PC-9 (cell line): ENCODE measurements around the gene HOXC12.

Source experiments
- EZH2 ChIP-seq: fragments of 200-600 bp; sonication (generic); IDR thresholded peaks from 2 replicates; pipeline ENCODE4 v1.8.0; 2017; ENCODE audit warnings: antibody characterized with exemption, low read depth
- TF ChIP-seq, protein P1 (sequence below): fragments of 200-600 bp; sonication (generic); conservative IDR thresholded peaks from 2 replicates; pipeline ENCODE4 v1.6.1; 2017; ENCODE audit warnings: mixed run types, antibody characterized with exemption, mild to moderate bottlenecking, moderate library complexity

DNA sequence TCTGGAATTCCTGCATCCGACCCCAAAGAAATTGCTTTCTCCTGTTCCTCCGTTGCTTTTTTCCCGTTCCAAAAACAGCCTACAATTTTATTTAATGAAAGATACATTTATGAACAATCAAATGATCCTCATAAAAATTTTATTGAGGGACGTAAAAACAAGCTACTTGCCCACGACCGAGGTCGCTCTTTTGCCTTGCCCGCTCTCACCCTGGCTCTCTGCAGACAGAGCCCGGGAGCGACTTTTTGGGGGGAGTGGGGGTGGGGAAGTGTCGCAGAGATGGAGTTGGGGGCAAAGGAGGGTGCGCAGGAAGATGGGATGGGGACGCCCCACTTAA, 44.2 kb downstream of the HOXC12 start:
- TF ChIP-seq, protein P1, sequence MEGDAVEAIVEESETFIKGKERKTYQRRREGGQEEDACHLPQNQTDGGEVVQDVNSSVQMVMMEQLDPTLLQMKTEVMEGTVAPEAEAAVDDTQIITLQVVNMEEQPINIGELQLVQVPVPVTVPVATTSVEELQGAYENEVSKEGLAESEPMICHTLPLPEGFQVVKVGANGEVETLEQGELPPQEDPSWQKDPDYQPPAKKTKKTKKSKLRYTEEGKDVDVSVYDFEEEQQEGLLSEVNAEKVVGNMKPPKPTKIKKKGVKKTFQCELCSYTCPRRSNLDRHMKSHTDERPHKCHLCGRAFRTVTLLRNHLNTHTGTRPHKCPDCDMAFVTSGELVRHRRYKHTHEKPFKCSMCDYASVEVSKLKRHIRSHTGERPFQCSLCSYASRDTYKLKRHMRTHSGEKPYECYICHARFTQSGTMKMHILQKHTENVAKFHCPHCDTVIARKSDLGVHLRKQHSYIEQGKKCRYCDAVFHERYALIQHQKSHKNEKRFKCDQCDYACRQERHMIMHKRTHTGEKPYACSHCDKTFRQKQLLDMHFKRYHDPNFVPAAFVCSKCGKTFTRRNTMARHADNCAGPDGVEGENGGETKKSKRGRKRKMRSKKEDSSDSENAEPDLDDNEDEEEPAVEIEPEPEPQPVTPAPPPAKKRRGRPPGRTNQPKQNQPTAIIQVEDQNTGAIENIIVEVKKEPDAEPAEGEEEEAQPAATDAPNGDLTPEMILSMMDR: no peak
- TF ChIP-seq EZH2: no peak
